ENCODE measurements around the gene HIF1A. TPM values are rescaled to one million over a fixed set of nuclear protein-coding genes. Genes with fewer than 3 reads are reported as not detected.

HIF1A gene
- total and polyA plus RNA-seq, 2 of the 8 experiments (the other 6 are each of a cell fraction or from before 2014, with no cell fraction given), result 54.8 to 175 TPM

- H3K36me3 ChIP-seq (ENCODE audit: control insufficient read depth in 2 of 4, insufficient read depth in 4 of 4, low read length in 3 of 4), result peaks cover 0 to 42% (median 16%) of the 10 kb centered on the region in 4 experiments; a peak in 6 of 8 replicates
Measured at GRCh38 chr14:61719344-61720293, 24.3 kb downstream of the HIF1A start.

More at GRCh38 chr14:61719344-61720293, 24.3 kb downstream of the HIF1A start:
- Histone ChIP-seq H2BK15ac (ENCODE audit: low read length) (no peak overlapping the region), H2BK12ac (ENCODE audit: low read depth, low read length) (no peak overlapping the region), H3K27me3 (replicated peaks in 1 of 4; ENCODE audit: control insufficient read depth in 3 of 4, extremely low read depth in 1 of 4, insufficient read depth in 3 of 4, low read length in 3 of 4) (no peaks in the 10 kb centered on the region), H3K9me3 (ENCODE audit: insufficient read depth in 2 of 2, low read depth in 1 of 2, low read length in 1 of 2) (no peaks in the 10 kb centered on the region), H3K9ac (replicated peaks in 1 of 4; ENCODE audit: extremely low read depth in 1 of 4, low read depth in 3 of 4, low read length in 3 of 4) (no peak overlapping the region), H3K23ac (ENCODE audit: insufficient read length) (no peak overlapping the region), H4K20me1 (replicated peaks in 1 of 2; ENCODE audit: control insufficient read depth in 1 of 2, insufficient read depth in 2 of 2, low read length in 2 of 2) (peaks cover 21 to 27% of the 10 kb centered on the region in 2 experiments), H3K4ac (replicated peaks; ENCODE audit: insufficient read length, low read depth, low read length) (no peak overlapping the region), H2BK5ac (ENCODE audit: low read depth, low read length) (no peak overlapping the region), H3K4me2 (ENCODE audit: insufficient read depth in 1 of 2, low read depth in 2 of 2, low read length in 2 of 2) (peak overlapping the region in 1 of 2 experiments; percentile 24; a peak in 1 of 4 replicates), H4K5ac (ENCODE audit: insufficient read length, low read depth, low read length) (no peak overlapping the region), H3K4me3 (ENCODE audit: extremely low read depth in 1 of 4, insufficient read depth in 2 of 4, low read depth in 3 of 4, low read length in 4 of 4) (no peak overlapping the region), H3K23me2 (ENCODE audit: low read depth, low read length) (no peaks in the 10 kb centered on the region; the same call in 1 of the 2 replicates), H3K4me1 (replicated peaks in 1 of 4; ENCODE audit: control insufficient read depth in 3 of 4, insufficient read depth in 4 of 4, low read length in 3 of 4) (peaks cover 2 to 9% (median 4%) of the 10 kb centered on the region in 4 experiments; a peak in 5 of 7 replicates), H4K8ac (ENCODE audit: extremely low read depth, insufficient read depth, low read length) (no peak overlapping the region), H3K27ac (ENCODE audit: low read depth, low read length) (no peak overlapping the region), H2AFZ (ENCODE audit: low read length) (no peak overlapping the region), H3K18ac (ENCODE audit: extremely low read depth, low read length) (no peak overlapping the region), H2BK120ac (replicated peaks; ENCODE audit: low read depth, low read length) (no peak overlapping the region), H3K79me2 (ENCODE audit: control insufficient read depth in 1 of 2, insufficient read depth in 2 of 2, low read length in 2 of 2) (peaks cover 20 to 98% of the 10 kb centered on the region in 2 experiments), H4K91ac (replicated peaks; ENCODE audit: insufficient read length, low read length) (no peak overlapping the region), H3K56ac (replicated peaks; ENCODE audit: insufficient read length, low read depth, low read length) (no peak overlapping the region), H2AK5ac (ENCODE audit: low read depth, low read length) (no peak overlapping the region), H3K79me1 (ENCODE audit: low read depth, low read length) (no peaks in the 10 kb centered on the region), H2BK20ac (ENCODE audit: low read length) (no peak overlapping the region), H3K14ac (ENCODE audit: insufficient read length) (no peak overlapping the region)
- POLR2A ChIA-PET (ENCODE audit: partially characterized antibody), result interaction anchor here (1.1 to 1.9 kb wide), 3 partner anchors 10 to 218 kb away, joined by 3 to 8 read pairs (median 3); no protein-coding TSS in a partner anchor
- 72% methylated on average over 5 of the region's 5 CpGs; no CpG with 5 or more reads in 1 of the 2 experiments for WGBS, 2 experiments (ENCODE audit: extremely low coverage in 1 of 2, insufficient coverage in 1 of 2, insufficient read length in 1 of 2, insufficient replicate concordance in 2 of 2, low coverage in 1 of 2, low lambda C conversion rate in 2 of 2, missing lambda C conversion rate in 1 of 2)
- no peak for TF ChIP-seq SUZ12 (IDR thresholded peaks at IDR 0.05; ENCODE audit: low read length)
- FAIRE-seq, result no peak
- CTCF ChIA-PET (ENCODE audit: partially characterized antibody), result interaction anchor here (0.9 to 3.6 kb wide), 7 partner anchors 10 to 259 kb away, joined by 3 to 14 read pairs (median 4); no protein-coding TSS in a partner anchor
- no peak for DNase-seq (ENCODE audit: low read depth in 1 of 2, low spot score in 2 of 2)
